PC-9 (cell line): ENCODE measurements around the gene LHX4. TPM values are rescaled to one million over a fixed set of nuclear protein-coding genes. Genes with fewer than 3 reads are reported as not detected.

Experiments
- BruUV-seq: library from RNA; stranded (reverse); fragments of 400-500 nt; replicated peaks from 2 replicates; lab custom pipeline; 2021; lab: Mats Ljungman, UMichigan
- CTCF ChIA-PET: fragments of 300-600 bp; sonication (Branson Sonifier 250); formaldehyde crosslinking; loops from one replicate; lab custom pipeline; 2022; ENCODE audit warnings: antibody characterized with exemption; lab: Charles Lee
- POLR2A ChIA-PET: fragments of 300-600 bp; sonication (Branson Sonifier 250); formaldehyde crosslinking; loops from one replicate; lab custom pipeline; 2022; ENCODE audit warnings: antibody characterized with exemption; ENCODE audit not compliant: unreplicated experiment; lab: Charles Lee
- DNase-seq, 2 experiments: peaks; one replicate each; pipeline versions ENCODE4 v3.0.0 to v3.0.0-alpha.2; 2015 to 2022; ENCODE audit warnings: mixed read lengths in 1 of 2
- H2AFZ ChIP-seq: fragments of 200-600 bp; sonication (generic); 2 replicates; pipeline ENCODE4 v1.8.1; 2017; ENCODE audit warnings: antibody characterized with exemption
- H3F3A ChIP-seq: fragments of 200-600 bp; sonication (generic); 2 replicates; pipeline ENCODE4 v1.8.1; 2017; ENCODE audit warnings: antibody characterized with exemption, mild to moderate bottlenecking, low read depth; ENCODE audit not compliant: insufficient read depth
- H3K27ac ChIP-seq: fragments of 200-600 bp; sonication (generic); 2 replicates; pipeline ENCODE4 v1.6.1; 2016; ENCODE audit warnings: mixed run types
- H3K27me3 ChIP-seq: fragments of 200-600 bp; sonication (generic); 2 replicates; pipeline ENCODE4 v1.6.1; 2016; ENCODE audit warnings: low read depth, mixed run types; ENCODE audit not compliant: insufficient read depth
- H3K36me3 ChIP-seq: fragments of 200-600 bp; sonication (generic); 2 replicates; pipeline ENCODE4 v1.6.1; 2016; ENCODE audit warnings: low read depth, mixed run types
- H3K4me1 ChIP-seq: fragments of 200-600 bp; sonication (generic); replicated peaks from 2 replicates; pipeline ENCODE4 v1.6.1; 2016; ENCODE audit warnings: mixed run types; ENCODE audit not compliant: insufficient read depth
- H3K4me2 ChIP-seq: fragments of 200-600 bp; sonication (generic); 2 replicates; pipeline ENCODE4 v1.6.1; 2017; ENCODE audit warnings: mixed run types
- H3K4me3 ChIP-seq: fragments of 200-600 bp; sonication (generic); 2 replicates; pipeline ENCODE4 v1.6.1; 2016; ENCODE audit warnings: mixed run types
- H3K79me2 ChIP-seq: fragments of 200-600 bp; sonication (generic); 2 replicates; pipeline ENCODE4 v1.6.1; 2017; ENCODE audit warnings: low read depth, mixed run types
- H3K9me2 ChIP-seq: fragments of 200-600 bp; sonication (generic); 2 replicates; pipeline ENCODE4 v1.8.1; 2017; ENCODE audit warnings: mild to moderate bottlenecking; ENCODE audit not compliant: insufficient read depth
- H3K9me3 ChIP-seq: fragments of 200-600 bp; sonication (generic); 2 replicates; pipeline ENCODE4 v1.8.1; 2016; ENCODE audit warnings: low read depth; ENCODE audit not compliant: insufficient read depth
- H4K20me1 ChIP-seq: fragments of 200-600 bp; sonication (generic); 2 replicates; pipeline ENCODE4 v1.8.1; 2017; ENCODE audit not compliant: insufficient read depth
- CTCF ChIP-seq: fragments of 200-600 bp; sonication (generic); conservative IDR thresholded peaks from 2 replicates; pipeline ENCODE4 v1.6.1; 2017; ENCODE audit warnings: mixed run types, antibody characterized with exemption, mild to moderate bottlenecking, moderate library complexity
- EZH2 ChIP-seq: fragments of 200-600 bp; sonication (generic); IDR thresholded peaks from 2 replicates; pipeline ENCODE4 v1.8.0; 2017; ENCODE audit warnings: antibody characterized with exemption, low read depth
- intact Hi-C: fragments of 100-400 bp; cut with micrococcal nuclease; formaldehyde crosslinking; loops from one replicate; pipeline ENCODE4 v1.10.0; 2022; ENCODE audit not compliant: unreplicated experiment
- total RNA-seq: library from RNA; stranded (reverse); gene quantifications from 2 replicates; pipeline ENCODE4 v1.2.3, GENCODE V29; 2021

The LHX4 gene
- total RNA-seq, 1 experiment from 2014 or later, result 0.28 TPM

- BruUV-seq, result no TSS peak
- Histone ChIP-seq H3K9me2 (no peaks in the 10 kb centered on the region), H3K9me3 (no peaks in the 10 kb centered on the region), H3F3A (no peaks in the 10 kb centered on the region), H3K4me2 (no peak overlapping the region), H3K36me3 (no peaks in the 10 kb centered on the region), H2AFZ (no peak overlapping the region), H3K4me3 (no peak overlapping the region), H3K79me2 (no peaks in the 10 kb centered on the region), H3K4me1 (no peaks in the 10 kb centered on the region), H3K27me3 (no peaks in the 10 kb centered on the region), H3K27ac (no peak overlapping the region), H4K20me1 (no peaks in the 10 kb centered on the region; the same call in 1 of the 2 replicates)
- ChIA-PET POLR2A (no interaction called here), CTCF (interaction anchor here (0.6 kb wide), 1 partner anchor 224 kb away, joined by 3 read pairs; no protein-coding TSS in a partner anchor)
- TF ChIP-seq CTCF (no peak), EZH2 (no peak)
- intact Hi-C loops, result loop anchor here (5.0 kb wide), 1 partner anchor 228 kb away; no protein-coding TSS in a partner anchor
- DNase-seq, result no peak
These were observed 23.8 kb downstream of the LHX4 start for GRCh38 chr1:180253585-180254495.

- H3K4me1 ChIP-seq, result no peaks in the 10 kb centered on the region
- no peak overlapping the region for H3K27ac ChIP-seq
- H4K20me1 ChIP-seq, result no peaks in the 10 kb centered on the region; the same call in 1 of the 2 replicates
- H3K9me2 ChIP-seq, result no peaks in the 10 kb centered on the region
- intact Hi-C loops, result loop anchor here (5.0 kb wide), 1 partner anchor 228 kb away; no protein-coding TSS in a partner anchor
- H2AFZ ChIP-seq, result no peak overlapping the region
- no peaks in the 10 kb centered on the region for H3K79me2 ChIP-seq
- no peak overlapping the region for H3K4me2 ChIP-seq
- TF ChIP-seq EZH2 (no peak), CTCF (no peak)
- ChIA-PET POLR2A (no interaction called here), CTCF (no interaction called here)
- no peaks in the 10 kb centered on the region for H3K27me3 ChIP-seq
- H3K36me3 ChIP-seq, result no peaks in the 10 kb centered on the region
- DNase-seq, result no peak
- no peaks in the 10 kb centered on the region for H3K9me3 ChIP-seq
- no peaks in the 10 kb centered on the region for H3F3A ChIP-seq
- no TSS peak for BruUV-seq
- no peak overlapping the region for H3K4me3 ChIP-seq
These were observed 24.4 kb downstream of the LHX4 start for GRCh38 chr1:180254496-180254819.

- CTCF ChIA-PET, result no interaction called here
These were observed 24.8 kb downstream of the LHX4 start for GRCh38 chr1:180254854-180255253.

More at GRCh38 chr1:180254854-180255253, 24.8 kb downstream of the LHX4 start:
- BruUV-seq, result no TSS peak
- intact Hi-C loops, result loop anchor here (5.0 kb wide), 1 partner anchor 227 kb away; no protein-coding TSS in a partner anchor
- no peaks in the 10 kb centered on the region for H3K9me2 ChIP-seq
- no peak for DNase-seq
- H3K79me2 ChIP-seq, result no peaks in the 10 kb centered on the region
- no peaks in the 10 kb centered on the region; the same call in 1 of the 2 replicates for H4K20me1 ChIP-seq
- POLR2A ChIA-PET, result no interaction called here
- no peak overlapping the region for H3K4me2 ChIP-seq
- H3K27me3 ChIP-seq, result no peaks in the 10 kb centered on the region
- no peak overlapping the region for H3K4me3 ChIP-seq
- no peaks in the 10 kb centered on the region for H3K36me3 ChIP-seq
- no peaks in the 10 kb centered on the region for H3F3A ChIP-seq
- H3K4me1 ChIP-seq, result no peaks in the 10 kb centered on the region
- H3K27ac ChIP-seq, result no peak overlapping the region
- H2AFZ ChIP-seq, result no peak overlapping the region
- TF ChIP-seq EZH2, result no peak
- no peak for TF ChIP-seq CTCF
- H3K9me3 ChIP-seq, result no peaks in the 10 kb centered on the region
